Gastrocnemius medialis (tissue), 4 donors: ENCODE measurements around the gene MED23. TPM values are rescaled to one million over a fixed set of nuclear protein-coding genes. Genes with fewer than 3 reads are reported as not detected.

Experiments used
- ATAC-seq, 2 donors: fragments of 150-250 bp; one replicate each; pipeline ENCODE4 v1.9.1; 2016
- DNase-seq, 2 donors: peaks; one replicate each; pipeline ENCODE4 v3.0.0-alpha.2; 2019
- H3K27ac ChIP-seq, 4 donors: fragments of 200-600 bp; sonication (generic); 1 replicate in 1 of 4; 2 replicates in 3 of 4; pipeline ENCODE4 v1.5.1; 2016 to 2018; ENCODE audit warnings: mild to moderate bottlenecking in 2 of 4, moderate library complexity in 1 of 4
- H3K27me3 ChIP-seq, 3 donors: fragments of 200-600 bp; sonication (generic) in 2 of 3; 1 replicate in 1 of 3; 2 replicates in 2 of 3; pipeline versions ENCODE4 v1.5.1 to v1.6.0; 2016 to 2019; ENCODE audit warnings: mild to moderate bottlenecking in 1 of 3, moderate library complexity in 1 of 3
- H3K36me3 ChIP-seq, 2 donors: fragments of 200-600 bp; sonication (generic) in 1 of 2; one replicate each; pipeline ENCODE4 v1.5.1; 2017 to 2018
- H3K4me1 ChIP-seq, 2 donors: fragments of 200-600 bp; sonication (generic) in 1 of 2; one replicate each; pipeline ENCODE4 v1.5.1; 2016 to 2017; ENCODE audit warnings: mild to moderate bottlenecking in 2 of 2
- H3K4me3 ChIP-seq, 4 donors: fragments of 200-600 bp; sonication (generic) in 3 of 4; 1 replicate in 1 of 4; 2 replicates in 3 of 4; pipeline ENCODE4 v1.5.1; 2016 to 2019; ENCODE audit warnings: mild to moderate bottlenecking in 2 of 4
- H3K9me3 ChIP-seq, 3 donors: fragments of 200-600 bp; sonication (generic) in 2 of 3; 1 replicate in 1 of 3; 2 replicates in 2 of 3; pipeline ENCODE4 v1.5.1; 2016 to 2019
- POLR2A ChIP-seq, 2 donors: fragments of 450-650 bp; IDR thresholded peaks; one replicate each; pipeline ENCODE4 v1.6.1; 2017; ENCODE audit warnings: antibody characterized with exemption in 2 of 2, mild to moderate bottlenecking in 2 of 2, moderate library complexity in 2 of 2
- in situ Hi-C, 4 donors: fragments of 200-750 bp; cut with MboI; loops; one replicate each; pipeline versions ENCODE4 v1.15.0 to v1.8.0; 2017; ENCODE audit warnings: low sequenced_read_pairs in 4 of 4
- intact Hi-C: fragments of 100-400 bp; cut with DNase I; formaldehyde crosslinking; loops from one replicate; pipeline ENCODE4 v1.15.1; 2023; ENCODE audit warnings: low total_unique reads
- total RNA-seq, 4 donors: library from RNA; depleted of rRNA; stranded (reverse); fragments of >200 nt; gene quantifications; one replicate each; pipeline versions ENCODE4 v1.1.0 to v1.2.3, GENCODE V29; 2016
- TF ChIP-seq, protein P1 (sequence below), 5 experiments: fragments of 450-650 bp in 3 of 5; fragments of 200-600 bp in 2 of 5; sonication (generic) in 2 of 5; IDR thresholded peaks in 4 of 5; conservative IDR thresholded peaks in 1 of 5; 1 replicate in 4 of 5; 2 replicates in 1 of 5; pipeline ENCODE4 v1.5.1; 2016 to 2019; ENCODE audit warnings: antibody characterized with exemption in 5 of 5, mild to moderate bottlenecking in 3 of 5, moderate library complexity in 3 of 5

The MED23 gene
- total RNA-seq, 4 donors from 2014 or later, result 7.5 to 16.0 (median 12.5) TPM

- peaks cover 16 to 21% of the 10 kb centered on the region in 2 donors for H3K4me1 ChIP-seq
- H3K27ac ChIP-seq, result peak overlapping the region in 3 of 4 donors; percentile 69 to 76 (median 74)
- intact Hi-C loops, result loop anchor here (1.0 to 2.0 kb wide), 2 partner anchors 178 to 743 kb away; no protein-coding TSS in a partner anchor
- H3K9me3 ChIP-seq, result no peaks in the 10 kb centered on the region
- no peak for ATAC-seq
- DNase-seq, result no peak
- no peaks in the 10 kb centered on the region for H3K27me3 ChIP-seq
- in situ Hi-C loops, result no loop called here
- peaks cover 3 to 20% of the 10 kb centered on the region in 2 donors for H3K36me3 ChIP-seq
- H3K4me3 ChIP-seq, result peak overlapping the region; percentile 58 to 85 (median 80)
- no peak for TF ChIP-seq POLR2A (IDR thresholded peaks at IDR 0.05)
- TF ChIP-seq, protein P1, sequence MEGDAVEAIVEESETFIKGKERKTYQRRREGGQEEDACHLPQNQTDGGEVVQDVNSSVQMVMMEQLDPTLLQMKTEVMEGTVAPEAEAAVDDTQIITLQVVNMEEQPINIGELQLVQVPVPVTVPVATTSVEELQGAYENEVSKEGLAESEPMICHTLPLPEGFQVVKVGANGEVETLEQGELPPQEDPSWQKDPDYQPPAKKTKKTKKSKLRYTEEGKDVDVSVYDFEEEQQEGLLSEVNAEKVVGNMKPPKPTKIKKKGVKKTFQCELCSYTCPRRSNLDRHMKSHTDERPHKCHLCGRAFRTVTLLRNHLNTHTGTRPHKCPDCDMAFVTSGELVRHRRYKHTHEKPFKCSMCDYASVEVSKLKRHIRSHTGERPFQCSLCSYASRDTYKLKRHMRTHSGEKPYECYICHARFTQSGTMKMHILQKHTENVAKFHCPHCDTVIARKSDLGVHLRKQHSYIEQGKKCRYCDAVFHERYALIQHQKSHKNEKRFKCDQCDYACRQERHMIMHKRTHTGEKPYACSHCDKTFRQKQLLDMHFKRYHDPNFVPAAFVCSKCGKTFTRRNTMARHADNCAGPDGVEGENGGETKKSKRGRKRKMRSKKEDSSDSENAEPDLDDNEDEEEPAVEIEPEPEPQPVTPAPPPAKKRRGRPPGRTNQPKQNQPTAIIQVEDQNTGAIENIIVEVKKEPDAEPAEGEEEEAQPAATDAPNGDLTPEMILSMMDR (IDR thresholded peaks at IDR 0.05 in 4 of 5, conservative IDR thresholded peaks at IDR 0.05 in 1 of 5), result no peak
Observed at GRCh38 chr6:131628726-131629125, 684 bp upstream of the MED23 start.

- H3K4me1 ChIP-seq, result no peaks in the 10 kb centered on the region
- no peak for TF ChIP-seq POLR2A (IDR thresholded peaks at IDR 0.05)
- TF ChIP-seq, protein P1 (IDR thresholded peaks at IDR 0.05 in 4 of 5, conservative IDR thresholded peaks at IDR 0.05 in 1 of 5), result no peak
- in situ Hi-C loops (no loop called here), intact Hi-C loops (no loop called here)
- no peaks in the 10 kb centered on the region for H3K9me3 ChIP-seq
- H3K27me3 ChIP-seq, result no peaks in the 10 kb centered on the region
- no peak for DNase-seq
- H3K4me3 ChIP-seq, result no peak overlapping the region
- no peak for ATAC-seq
- H3K36me3 ChIP-seq, result peaks cover 7 to 75% of the 10 kb centered on the region in 2 donors
- no peak overlapping the region for H3K27ac ChIP-seq
Observed at GRCh38 chr6:131615275-131615674, 12.8 kb downstream of the MED23 start.

DNA sequence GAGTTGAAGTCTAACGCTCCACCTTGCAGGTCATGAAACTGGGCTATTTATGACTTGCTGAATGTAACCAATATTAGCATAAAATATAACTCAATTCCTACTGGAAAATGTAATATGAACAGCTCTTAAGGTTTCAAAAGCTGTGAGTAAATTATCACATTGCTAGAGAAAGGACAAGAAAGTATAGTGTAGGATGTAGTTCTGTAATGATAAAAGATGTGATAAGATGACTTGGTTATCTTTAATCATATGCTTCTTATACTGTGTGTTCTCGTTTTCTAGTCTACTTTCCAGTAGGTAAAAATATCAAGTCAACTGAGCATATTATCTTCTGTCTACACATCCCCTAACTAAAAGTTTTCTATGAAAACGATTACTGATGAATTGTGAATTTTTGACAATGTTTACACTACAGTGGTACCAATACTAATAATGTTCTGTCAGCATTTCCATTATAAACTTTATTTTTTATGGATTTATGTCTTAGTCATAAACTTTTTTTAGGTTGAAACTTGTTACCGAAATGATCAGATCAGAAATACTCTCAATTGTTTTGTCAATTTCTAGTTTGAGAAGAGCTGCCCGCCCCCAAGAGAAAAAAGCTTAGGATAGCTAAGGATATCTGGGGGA lies 14.6 kb downstream of the MED23 start:
- in situ Hi-C loops, result no loop called here
- intact Hi-C loops, result no loop called here
- Histone ChIP-seq H3K4me3 (no peak overlapping the region), H3K4me1 (no peaks in the 10 kb centered on the region), H3K36me3 (peaks cover 2 to 75% of the 10 kb centered on the region in 2 donors), H3K9me3 (no peaks in the 10 kb centered on the region), H3K27ac (no peak overlapping the region), H3K27me3 (no peaks in the 10 kb centered on the region)
- no peak for DNase-seq
- no peak for TF ChIP-seq POLR2A (IDR thresholded peaks at IDR 0.05)
- TF ChIP-seq, protein P1 (IDR thresholded peaks at IDR 0.05 in 4 of 5, conservative IDR thresholded peaks at IDR 0.05 in 1 of 5), result no peak
- no peak for ATAC-seq

DNA sequence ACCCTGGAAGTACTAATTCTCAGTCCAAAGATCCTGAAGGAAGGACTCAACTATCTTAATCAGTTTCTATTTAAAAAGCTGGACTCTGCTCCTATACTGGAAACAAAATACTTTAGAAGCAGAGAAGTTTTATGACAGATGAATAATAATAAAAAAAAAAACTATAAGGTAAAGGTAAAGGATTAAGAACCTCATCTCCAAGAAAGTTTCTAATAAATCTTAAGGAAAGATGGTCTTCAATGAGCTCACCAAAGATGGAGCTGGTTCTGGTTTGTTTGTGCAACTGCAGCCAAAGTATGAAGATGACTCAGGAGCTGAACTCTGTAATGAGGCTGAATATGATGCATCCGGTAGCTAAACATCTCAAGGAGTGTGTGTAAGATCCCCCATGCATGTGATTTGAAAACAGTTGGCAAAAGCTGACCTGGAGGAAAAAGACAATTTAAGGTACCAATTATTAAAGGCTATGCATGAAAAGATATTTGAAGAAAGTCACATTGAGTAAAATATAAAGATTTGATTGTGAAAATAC lies 25.2 kb downstream of the MED23 start:
- no peak for ATAC-seq
- intact Hi-C loops, result no loop called here
- no peaks in the 10 kb centered on the region for H3K27me3 ChIP-seq
- in situ Hi-C loops, result no loop called here
- TF ChIP-seq POLR2A (IDR thresholded peaks at IDR 0.05), result no peak
- no peak for DNase-seq
- no peaks in the 10 kb centered on the region for H3K9me3 ChIP-seq
- H3K27ac ChIP-seq, result no peak overlapping the region
- H3K4me3 ChIP-seq, result no peak overlapping the region
- peaks cover 14 to 95% of the 10 kb centered on the region in 2 donors for H3K36me3 ChIP-seq
- no peaks in the 10 kb centered on the region for H3K4me1 ChIP-seq

DNA sequence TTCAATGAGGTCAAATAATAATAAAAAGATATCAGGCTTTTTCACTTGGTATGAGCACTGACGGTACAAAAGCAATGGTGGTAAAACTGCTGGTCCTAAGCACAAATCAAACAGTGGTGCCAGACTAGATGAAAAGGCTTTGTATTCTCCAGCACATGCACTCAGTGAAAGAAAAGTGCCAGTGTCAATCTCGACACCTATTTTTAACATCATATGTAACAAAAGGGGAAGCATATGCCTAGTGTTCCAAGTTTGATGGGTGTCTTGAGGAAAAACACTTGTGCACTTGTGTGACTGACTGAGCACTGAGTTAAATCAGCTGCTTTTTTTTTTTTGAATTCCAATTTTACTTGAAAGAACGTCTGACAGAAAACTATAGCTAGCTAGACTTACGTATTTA lies 27.3 kb downstream of the MED23 start:
- in situ Hi-C loops, result no loop called here

More for the DNA sequence above, 27.3 kb downstream of the MED23 start:
- no peak overlapping the region for H3K4me3 ChIP-seq
- H3K9me3 ChIP-seq, result no peaks in the 10 kb centered on the region
- TF ChIP-seq, protein P1 (IDR thresholded peaks at IDR 0.05 in 4 of 5, conservative IDR thresholded peaks at IDR 0.05 in 1 of 5), result no peak
- no peak for TF ChIP-seq POLR2A (IDR thresholded peaks at IDR 0.05)
- no peak overlapping the region for H3K27ac ChIP-seq
- intact Hi-C loops, result no loop called here
- no peaks in the 10 kb centered on the region for H3K27me3 ChIP-seq
- ATAC-seq (no peak), DNase-seq (no peak)
- H3K4me1 ChIP-seq, result no peaks in the 10 kb centered on the region
- H3K36me3 ChIP-seq, result peaks cover 6 to 95% of the 10 kb centered on the region in 2 donors
